ENCODE data around the gene SNTG2.

The SNTG2 gene

GRCh38 chr2:1150724-1151511 lies 200.3 kb downstream of the SNTG2 start:
- no peak for DNase-seq

GRCh38 chr2:1152375-1152774 lies 201.7 kb downstream of the SNTG2 start:
- no peak for DNase-seq

- DNase-seq: no peak
Measured at GRCh38 chr2:1153920-1154319, 203.3 kb downstream of the SNTG2 start.

DNA sequence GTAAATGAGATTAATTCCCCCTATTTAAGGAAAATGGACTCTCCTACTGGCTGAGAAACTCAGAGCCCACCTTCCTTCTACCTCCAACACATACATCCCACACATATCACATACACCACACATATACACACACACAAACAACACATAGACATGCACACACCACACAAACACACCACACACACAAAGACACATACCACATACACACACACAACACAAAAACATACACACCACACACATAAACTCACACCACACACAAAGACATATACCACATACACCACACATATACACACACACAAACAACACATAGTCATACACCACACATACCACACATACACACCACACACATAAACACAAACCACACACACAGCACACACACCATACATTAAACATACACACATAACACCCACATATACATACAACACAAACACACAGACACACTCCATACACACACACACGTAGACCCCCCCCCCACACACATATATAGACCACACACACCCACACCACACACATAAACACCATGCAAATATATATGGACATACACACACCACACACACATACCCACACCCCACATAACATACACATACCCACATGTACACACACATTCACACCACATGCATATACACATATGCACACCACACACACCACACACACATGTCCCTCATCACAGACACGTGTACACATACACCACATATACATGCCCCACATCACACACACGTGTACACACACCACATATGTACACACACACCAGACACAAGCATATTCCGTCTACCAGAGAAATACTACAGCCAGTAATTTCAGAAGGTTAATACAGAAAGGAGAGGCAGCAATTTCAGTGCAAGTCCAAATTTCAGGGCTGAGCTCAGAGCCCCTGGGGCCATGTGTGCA lies 204.3 kb downstream of the SNTG2 start:
- no peak for DNase-seq

DNA sequence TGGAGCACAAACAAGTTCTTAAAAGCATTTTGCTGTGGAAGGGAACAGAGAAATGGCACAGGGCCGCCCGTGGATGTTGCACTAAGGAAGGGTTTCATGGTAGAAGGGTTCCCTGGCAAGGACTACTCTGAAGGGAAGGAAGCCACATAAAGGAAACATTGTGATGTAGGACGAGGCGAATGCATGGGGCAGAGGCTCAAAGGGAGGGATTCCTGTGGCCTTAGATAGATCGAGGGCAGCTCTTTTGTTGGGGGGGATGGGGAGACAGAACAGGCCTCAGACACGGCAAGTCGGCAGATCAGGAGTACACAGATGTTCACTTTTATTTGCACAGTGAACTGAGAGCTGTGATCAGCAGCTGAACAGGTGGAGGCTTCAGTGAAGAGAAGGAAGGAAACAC lies 205.4 kb downstream of the SNTG2 start:
- DNase-seq: peak in 1 of 2 experiments; percentile 56

DNA sequence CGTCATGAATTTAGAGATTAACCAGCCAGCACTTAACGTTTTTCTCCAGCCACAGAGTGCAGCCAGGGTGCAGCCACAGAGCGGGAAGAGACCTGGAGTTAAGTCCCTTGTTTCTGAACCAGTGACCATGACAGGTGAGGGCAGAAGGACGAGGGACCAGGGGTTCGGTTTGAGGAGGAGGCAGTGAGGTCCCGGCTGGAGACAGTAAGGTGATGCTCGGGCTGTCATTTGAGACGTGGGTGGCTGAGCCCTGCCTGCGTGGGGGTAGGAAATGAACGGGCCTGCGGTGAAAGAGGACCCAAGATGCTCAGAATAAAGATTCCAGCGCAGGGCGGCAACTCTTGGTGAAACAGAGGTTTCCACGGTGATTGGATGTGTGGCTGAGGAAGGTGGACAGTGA lies 205.9 kb downstream of the SNTG2 start:
- DNase-seq: no peak

DNA sequence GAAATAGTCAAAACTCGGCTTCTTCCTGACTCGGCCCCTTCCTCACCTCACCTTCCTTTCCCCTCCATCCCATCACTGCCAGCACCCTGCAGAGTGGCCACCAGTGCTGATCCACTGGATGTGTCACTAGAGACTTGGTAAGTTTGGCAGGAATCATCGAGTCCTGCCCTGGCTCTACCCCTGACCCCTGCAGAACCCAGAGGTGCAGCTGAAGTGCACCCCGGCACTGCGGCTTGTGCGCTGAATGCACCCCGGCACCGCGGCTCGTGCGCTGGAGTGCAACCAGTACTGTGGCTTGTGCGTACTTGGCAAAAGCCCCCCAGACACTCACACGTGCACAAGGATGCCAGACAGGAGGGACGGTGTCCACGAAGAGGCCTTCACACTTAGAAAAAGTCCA lies 206.5 kb downstream of the SNTG2 start:
- DNase-seq: no peak

DNA sequence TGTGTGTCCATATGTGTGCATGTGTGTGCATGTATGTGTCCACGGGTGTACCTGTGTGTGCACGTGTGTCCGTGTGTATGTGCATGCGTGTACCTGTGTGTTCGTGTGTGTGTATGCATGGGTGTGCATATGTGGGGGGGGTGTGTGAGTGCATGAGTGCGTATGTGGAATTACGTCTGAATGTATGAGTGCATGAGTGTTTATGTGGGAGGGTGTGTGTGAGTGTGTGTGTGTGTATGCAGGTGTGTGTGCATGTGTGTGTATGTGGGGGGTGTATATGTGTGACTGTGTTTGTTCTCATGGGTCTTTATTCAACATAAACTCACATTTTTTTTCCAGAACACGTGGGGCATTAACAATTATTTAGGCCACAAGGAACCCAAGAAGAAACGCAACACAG lies 208.4 kb downstream of the SNTG2 start:
- DNase-seq: no peak

GRCh38 chr2:1162246-1162645 lies 211.6 kb downstream of the SNTG2 start:
- DNase-seq: no peak

DNA sequence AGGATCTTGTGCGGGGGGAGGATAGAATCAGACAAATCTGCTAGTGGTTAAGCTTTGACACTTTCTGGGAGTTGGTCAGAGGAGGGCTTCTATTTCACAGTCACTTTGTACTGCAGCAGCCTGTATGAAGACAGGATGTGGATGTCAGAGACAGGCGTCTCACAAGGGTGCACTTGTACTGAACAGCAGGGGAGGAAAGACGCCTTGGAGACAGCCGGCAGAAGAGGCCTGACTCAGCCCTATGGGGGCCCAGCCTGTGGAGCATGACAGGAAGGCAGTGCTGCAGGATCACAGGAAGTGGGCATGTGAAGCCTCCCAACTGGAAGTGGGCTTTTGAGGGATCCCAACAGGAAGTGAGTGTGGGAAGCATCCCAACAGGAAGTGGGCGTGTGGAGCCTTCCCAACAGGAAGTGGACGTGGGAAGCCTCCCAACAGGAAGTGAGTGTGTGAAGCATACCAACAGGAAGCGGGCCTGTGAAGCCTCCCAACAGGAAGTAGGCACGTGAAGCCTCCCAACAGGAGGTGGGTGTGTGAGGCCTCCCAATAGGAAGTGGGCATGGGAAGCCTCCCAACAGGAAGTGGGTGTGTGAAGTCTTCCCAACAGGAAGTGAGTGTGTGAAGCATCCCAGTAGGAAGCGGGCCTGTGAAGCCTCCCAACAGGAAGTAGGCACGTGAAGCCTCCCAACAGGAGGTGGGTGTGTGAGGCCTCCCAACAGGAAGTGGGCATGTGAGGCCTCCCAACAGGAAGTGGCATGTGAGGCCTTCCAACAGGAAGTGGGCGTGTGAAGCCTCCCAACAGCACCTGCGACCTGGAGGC lies 212.3 kb downstream of the SNTG2 start:
- no peak for DNase-seq

DNA sequence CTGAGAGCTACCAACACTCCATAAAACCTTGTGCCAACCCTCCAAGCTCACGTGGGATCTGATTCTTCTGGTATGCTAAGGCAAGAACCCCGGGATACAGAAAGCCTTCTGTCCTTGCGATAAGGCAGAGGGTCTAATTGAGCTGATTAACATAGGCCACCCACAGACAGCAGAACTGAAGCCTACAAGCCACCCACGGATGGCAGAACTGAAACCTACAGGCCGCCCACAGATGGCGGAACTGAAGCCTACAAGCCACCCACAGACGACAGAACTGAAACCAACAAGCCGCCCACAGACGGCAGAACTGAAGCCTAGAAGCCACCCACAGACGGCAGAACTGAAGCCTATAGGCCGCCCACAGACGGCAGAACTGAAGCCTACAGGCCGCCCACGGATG lies 216.3 kb downstream of the SNTG2 start:
- DNase-seq: no peak

DNA sequence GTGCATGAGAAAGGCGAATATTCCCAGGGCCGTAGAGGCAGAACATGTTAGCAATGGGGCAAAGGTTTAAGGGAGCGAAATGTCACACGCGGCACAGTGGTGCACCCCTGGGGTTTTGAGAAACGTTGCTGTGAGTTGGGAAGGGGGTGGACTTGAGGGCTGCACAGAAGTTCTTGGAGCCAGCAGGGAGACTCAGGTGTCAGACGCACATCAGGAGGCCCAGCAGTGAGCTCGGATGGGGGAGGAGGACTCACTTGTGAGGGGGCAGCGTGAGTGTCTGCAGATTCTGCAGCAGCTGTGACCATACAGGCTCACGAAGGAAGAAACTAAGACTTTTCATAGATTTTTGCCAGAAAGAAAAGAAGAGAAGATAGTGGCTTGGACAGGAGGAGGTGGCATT lies 218.2 kb downstream of the SNTG2 start:
- no peak for DNase-seq

DNA sequence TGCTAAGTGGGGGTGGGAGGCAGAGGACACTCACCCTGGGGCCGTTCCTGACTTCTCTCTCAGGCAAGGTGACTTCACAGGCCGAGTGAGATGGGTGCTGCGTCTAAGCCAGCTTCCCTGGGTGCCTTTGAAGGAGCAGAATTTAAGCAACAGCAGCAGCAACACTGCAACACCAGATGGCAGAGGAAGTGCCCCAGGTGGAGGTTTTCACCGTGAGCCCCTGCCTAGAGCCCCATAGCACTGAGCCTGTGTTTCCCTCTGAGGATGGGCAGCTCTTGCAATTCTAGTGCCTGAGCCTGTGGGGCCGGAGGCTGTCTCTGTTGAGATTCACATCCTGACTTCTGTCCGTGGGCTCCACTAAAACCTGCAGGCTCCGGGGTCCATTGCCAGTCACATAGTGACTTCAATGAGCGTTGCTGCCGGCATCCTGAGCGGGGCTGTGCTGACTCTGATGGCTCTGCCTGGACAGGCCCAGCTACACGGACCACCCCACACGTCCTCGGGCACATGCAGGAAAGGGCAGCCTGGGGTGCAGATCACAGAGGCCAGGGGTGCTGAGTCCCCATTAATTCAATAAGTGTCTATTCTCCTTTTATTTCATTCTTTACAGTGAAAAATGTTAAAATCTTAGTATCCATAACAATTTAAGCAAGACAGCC lies 218.8 kb downstream of the SNTG2 start:
- peak; percentile 6 to 52 for DNase-seq

DNA sequence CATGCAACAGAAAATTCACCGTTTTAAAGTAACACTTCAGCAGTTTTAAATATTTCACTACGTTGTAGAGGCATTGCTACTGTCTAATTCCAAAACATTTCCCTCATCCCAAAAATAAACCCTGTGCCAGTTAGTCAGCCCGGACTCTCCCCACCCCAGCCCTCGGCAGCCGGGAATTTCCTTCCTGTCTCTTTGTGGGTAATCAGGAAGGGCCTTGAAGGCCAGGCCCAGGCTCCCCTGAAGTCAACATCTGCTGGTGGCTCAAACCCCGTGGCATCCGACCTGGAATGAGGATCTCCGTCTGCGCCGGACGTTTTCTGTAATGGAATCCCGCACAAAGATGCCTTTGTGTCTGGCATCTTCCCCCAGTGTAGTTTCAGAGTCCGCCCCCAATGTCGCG lies 219.6 kb downstream of the SNTG2 start:
- DNase-seq: no peak

DNA sequence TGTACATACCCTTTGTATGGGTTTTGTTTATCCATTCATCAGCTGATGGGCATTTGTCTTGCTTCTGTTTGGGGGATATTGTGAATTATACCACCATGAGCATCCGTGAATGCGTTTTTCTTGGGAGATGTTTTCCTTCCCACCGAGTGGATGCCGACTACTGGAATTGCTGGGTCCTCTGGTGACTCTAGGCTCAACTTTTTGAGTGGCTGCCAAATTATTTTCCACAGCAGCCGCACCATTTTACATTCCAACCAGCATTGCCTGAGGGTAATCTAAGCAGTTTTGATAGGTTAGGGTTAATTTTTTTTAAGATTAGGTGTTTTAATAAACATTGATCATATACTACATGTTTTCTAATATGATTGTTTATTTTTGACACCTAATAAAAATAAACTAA lies 220.1 kb downstream of the SNTG2 start:
- no peak for DNase-seq

DNA sequence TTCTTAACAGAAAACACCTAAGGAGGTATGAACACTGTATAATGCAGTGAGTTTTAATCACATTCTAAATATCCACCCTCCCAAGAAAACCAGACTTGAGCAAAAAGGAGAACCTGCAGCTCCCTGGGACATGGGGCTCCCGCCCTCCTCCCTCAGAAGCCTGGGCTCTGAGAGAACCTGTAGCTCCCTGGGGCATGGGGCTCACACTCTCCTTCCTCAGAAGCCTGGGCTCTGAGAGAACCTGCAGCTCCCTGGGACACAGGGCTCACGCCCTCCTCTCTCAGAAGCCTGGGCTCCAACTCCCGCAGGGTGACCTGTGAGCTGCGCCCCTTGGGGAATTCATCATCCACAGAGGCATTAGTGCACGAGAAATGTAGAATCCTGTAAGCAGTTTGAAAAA lies 222.9 kb downstream of the SNTG2 start:
- DNase-seq: no peak

GRCh38 chr2:1181893-1182292 lies 231.2 kb downstream of the SNTG2 start:
- no peak for DNase-seq

GRCh38 chr2:1183300-1183699 lies 232.7 kb downstream of the SNTG2 start:
- no peak for DNase-seq

GRCh38 chr2:1186421-1186820 lies 235.8 kb downstream of the SNTG2 start:
- DNase-seq: no peak

GRCh38 chr2:1187189-1187588 lies 236.5 kb downstream of the SNTG2 start:
- no peak for DNase-seq

DNA sequence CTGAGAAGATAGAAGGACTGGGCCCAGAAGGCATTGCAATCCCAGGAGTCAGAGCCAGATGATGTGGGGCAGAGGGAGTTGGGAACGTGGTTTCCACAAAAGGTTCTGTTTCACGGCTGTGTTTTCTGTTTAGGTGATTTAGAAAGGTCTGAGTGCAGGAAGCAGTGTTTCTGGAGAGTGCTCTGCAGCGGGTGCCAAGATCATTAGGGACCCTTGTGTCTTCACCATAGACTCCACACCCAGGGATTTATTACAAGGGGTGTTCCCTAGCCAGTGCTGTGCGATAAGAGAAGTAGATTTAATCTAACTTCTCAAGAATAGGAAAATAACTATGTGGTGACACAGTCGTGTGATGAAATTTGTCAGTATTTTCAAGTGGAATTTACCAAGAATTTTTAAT lies 241.5 kb downstream of the SNTG2 start:
- no peak for DNase-seq

DNA sequence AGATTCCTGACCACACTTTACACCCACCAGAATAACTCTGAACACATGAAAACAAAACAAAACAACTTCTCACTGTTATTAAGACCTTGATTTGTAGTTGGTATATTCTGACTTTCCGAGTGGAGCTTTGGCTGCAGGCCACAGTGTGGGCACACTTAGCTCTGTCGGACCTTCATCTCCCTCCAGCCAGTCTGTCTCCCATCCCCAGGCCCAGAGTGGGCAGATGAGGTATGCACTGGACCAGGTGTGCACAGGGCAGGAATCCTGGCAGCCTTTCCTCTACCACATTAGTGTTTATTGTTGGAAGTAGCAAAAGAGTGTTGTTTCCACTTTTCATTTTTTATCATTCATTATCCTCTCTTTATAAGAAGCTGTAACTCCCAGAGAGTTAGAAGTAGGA lies 243.2 kb downstream of the SNTG2 start:
- no peak for DNase-seq

- no peak for DNase-seq
Measured at GRCh38 chr2:1203772-1204171, 253.1 kb downstream of the SNTG2 start.

Measured in NCI-H524 (cell line).